ENCODE results near the gene SYCN.

The SYCN gene

GRCh38 chr19:39154629-39155100 lies 49.4 kb downstream of the SYCN start:
- Histone ChIP-seq H3K4me3 (ENCODE audit: low read length in 2 of 2) (no peak overlapping the region), H3K9ac (ENCODE audit: low read length in 2 of 2) (no peak overlapping the region), H3K27ac (ENCODE audit: low read length) (no peak overlapping the region), H3K9me3 (ENCODE audit: control insufficient read depth in 2 of 2, low read length in 2 of 2) (no peaks in the 10 kb centered on the region), H3K36me3 (ENCODE audit: control insufficient read depth in 2 of 2, insufficient read depth in 2 of 2, low read length in 2 of 2) (no peaks in the 10 kb centered on the region), H3K4me1 (ENCODE audit: control insufficient read depth, insufficient read depth, low read length) (peaks cover 35% of the 10 kb centered on the region), H3K27me3 (ENCODE audit: control insufficient read depth in 1 of 2, insufficient read depth in 2 of 2, low read length in 2 of 2) (no peaks in the 10 kb centered on the region)

- no peak overlapping the region for H3K27ac ChIP-seq (ENCODE audit: low read length)
These were observed 49.9 kb downstream of the SYCN start for GRCh38 chr19:39154100-39154628.

More at GRCh38 chr19:39154100-39154628, 49.9 kb downstream of the SYCN start:
- peaks cover 0 to under 1% of the 10 kb centered on the region in 2 donors for H3K36me3 ChIP-seq (ENCODE audit: control insufficient read depth in 2 of 2, insufficient read depth in 2 of 2, low read length in 2 of 2)
- no peaks in the 10 kb centered on the region for H3K9me3 ChIP-seq (ENCODE audit: control insufficient read depth in 2 of 2, low read length in 2 of 2)
- H3K4me3 ChIP-seq (ENCODE audit: low read length in 2 of 2) = no peak overlapping the region
- H3K27me3 ChIP-seq (ENCODE audit: control insufficient read depth in 1 of 2, insufficient read depth in 2 of 2, low read length in 2 of 2) = no peaks in the 10 kb centered on the region
- peaks cover 35% of the 10 kb centered on the region for H3K4me1 ChIP-seq (ENCODE audit: control insufficient read depth, insufficient read depth, low read length)
- H3K9ac ChIP-seq (ENCODE audit: low read length in 2 of 2) = no peak overlapping the region
